DOHH2 (cell line): ENCODE data around the gene GLYATL1.
"Not testable (repeated sequence)": the region's sequence is repeated elsewhere in the genome, so short reads cannot be mapped to it uniquely, and the experiment has no call there.

ENCODE experiments used
- H3F3A ChIP-seq: fragments of 200-600 bp; sonication (generic), shearing (Covaris generic); 2 replicates; pipeline ENCODE4 v1.6.0; 2016; ENCODE audit warnings: antibody characterized with exemption, mild to moderate bottlenecking; ENCODE audit not compliant: control insufficient read depth, insufficient read depth
- H3K27ac ChIP-seq: fragments of 200-600 bp; sonication (generic); 2 replicates; pipeline ENCODE4 v1.5.1; 2014; ENCODE audit warnings: low read depth, mild to moderate bottlenecking, low read length, moderate library complexity
- H3K27me3 ChIP-seq: fragments of 200-600 bp; sonication (generic); 2 replicates; pipeline ENCODE4 v1.6.1; 2014; ENCODE audit warnings: mild to moderate bottlenecking, low read length, mixed read lengths; ENCODE audit not compliant: control insufficient read depth
- H3K36me3 ChIP-seq: fragments of 200-600 bp; sonication (generic); 2 replicates; pipeline ENCODE4 v1.6.1; 2014; ENCODE audit warnings: mild to moderate bottlenecking, low read length, moderate library complexity, mixed read lengths; ENCODE audit not compliant: control insufficient read depth
- H3K4me1 ChIP-seq: fragments of 200-600 bp; sonication (generic); 2 replicates; pipeline ENCODE4 v1.6.1; 2014; ENCODE audit warnings: mild to moderate bottlenecking, low read length, mixed read lengths; ENCODE audit not compliant: control insufficient read depth
- H3K4me2 ChIP-seq: fragments of 200-600 bp; sonication (generic); 2 replicates; pipeline ENCODE4 v1.6.0; 2014; ENCODE audit warnings: mild to moderate bottlenecking, low read length, moderate library complexity
- H3K4me3 ChIP-seq: fragments of 200-600 bp; sonication (generic); 2 replicates; pipeline ENCODE4 v1.5.1; 2014; ENCODE audit warnings: mild to moderate bottlenecking, low read length, mixed read lengths
- H3K79me2 ChIP-seq: fragments of 200-600 bp; sonication (generic); 2 replicates; pipeline ENCODE4 v1.6.1; 2014; ENCODE audit warnings: mild to moderate bottlenecking, low read length, mixed read lengths; ENCODE audit not compliant: control insufficient read depth
- H3K9me2 ChIP-seq: fragments of 200-600 bp; sonication (generic); replicated peaks from 2 replicates; pipeline ENCODE4 v1.6.1; 2014; ENCODE audit warnings: mild to moderate bottlenecking, low read length, mixed read lengths; ENCODE audit not compliant: control insufficient read depth
- H3K9me3 ChIP-seq: fragments of 200-600 bp; sonication (generic); 2 replicates; pipeline ENCODE4 v1.6.1; 2014; ENCODE audit warnings: antibody characterized with exemption, low read length, mixed read lengths; ENCODE audit not compliant: control insufficient read depth, insufficient read depth
- H4K20me1 ChIP-seq: fragments of 200-600 bp; sonication (generic); 2 replicates; pipeline ENCODE4 v1.6.0; 2014; ENCODE audit warnings: low read depth, mild to moderate bottlenecking, antibody characterized with exemption, low read length, moderate library complexity; ENCODE audit not compliant: control insufficient read depth, insufficient read depth
- EZH2phosphoT487 ChIP-seq: fragments of 200-600 bp; sonication (generic); IDR thresholded peaks from 2 replicates; pipeline ENCODE4 v1.6.1; 2017; ENCODE audit warnings: borderline replicate concordance, mild to moderate bottlenecking, antibody characterized with exemption, low read length, moderate library complexity, mixed read lengths
- TF ChIP-seq, protein P1 (sequence below): fragments of 200-600 bp; sonication (generic); IDR thresholded peaks from one replicate; pipeline ENCODE4 v1.5.1; 2014; ENCODE audit warnings: antibody characterized with exemption, mild to moderate bottlenecking, low read depth, low read length; ENCODE audit not compliant: poor library complexity, severe bottlenecking

GLYATL1 gene

DNA sequence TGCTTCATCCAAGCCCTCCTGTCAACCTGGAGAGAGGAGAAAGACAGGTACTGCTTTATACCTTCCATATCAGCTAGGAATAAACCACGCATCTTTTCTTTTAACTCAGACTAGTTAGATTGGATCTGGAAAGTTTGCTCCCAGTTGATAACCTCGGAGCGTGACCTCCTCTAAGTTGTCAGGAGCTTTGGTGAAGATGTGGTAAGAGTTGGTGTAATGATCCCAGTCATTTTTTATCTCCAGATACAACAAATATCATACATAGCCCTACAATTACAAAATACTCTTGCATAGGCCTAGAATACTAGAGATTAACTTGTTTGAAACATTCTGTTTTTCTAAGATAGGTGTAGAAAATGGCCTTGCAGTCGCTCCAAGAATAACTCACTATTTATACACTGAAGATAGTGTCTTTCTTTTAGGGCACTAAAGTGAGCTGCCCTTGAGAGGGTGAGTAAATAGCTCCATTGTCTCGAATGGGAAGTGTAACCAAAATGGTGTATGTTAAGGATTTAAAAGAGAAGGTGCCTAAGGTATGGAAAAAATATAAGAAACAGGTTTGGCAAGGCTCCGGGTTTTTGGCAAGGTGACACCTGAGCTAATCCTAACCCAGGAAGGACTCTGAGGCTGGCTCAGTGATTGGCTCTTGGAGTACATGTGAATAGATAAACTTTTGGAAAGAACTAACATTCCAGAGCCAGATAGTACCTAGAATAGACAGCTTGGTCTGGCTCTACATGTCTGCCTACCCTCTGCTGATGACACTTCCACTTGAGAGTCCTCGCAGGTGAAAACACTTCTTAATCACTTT is 59.4 kb downstream of the GLYATL1 start:
- Histone ChIP-seq H3K9me2 (no peaks in the 10 kb centered on the region), H4K20me1 (no peaks in the 10 kb centered on the region), H3F3A (no peaks in the 10 kb centered on the region), H3K36me3 (no peaks in the 10 kb centered on the region), H3K4me2 (no peak overlapping the region), H3K27ac (no peak overlapping the region), H3K4me3 (no peak overlapping the region), H3K4me1 (peaks cover 11% of the 10 kb centered on the region), H3K9me3 (no peaks in the 10 kb centered on the region), H3K79me2 (no peaks in the 10 kb centered on the region), H3K27me3 (no peaks in the 10 kb centered on the region)
- no peak for TF ChIP-seq EZH2phosphoT487
- TF ChIP-seq, protein P1, sequence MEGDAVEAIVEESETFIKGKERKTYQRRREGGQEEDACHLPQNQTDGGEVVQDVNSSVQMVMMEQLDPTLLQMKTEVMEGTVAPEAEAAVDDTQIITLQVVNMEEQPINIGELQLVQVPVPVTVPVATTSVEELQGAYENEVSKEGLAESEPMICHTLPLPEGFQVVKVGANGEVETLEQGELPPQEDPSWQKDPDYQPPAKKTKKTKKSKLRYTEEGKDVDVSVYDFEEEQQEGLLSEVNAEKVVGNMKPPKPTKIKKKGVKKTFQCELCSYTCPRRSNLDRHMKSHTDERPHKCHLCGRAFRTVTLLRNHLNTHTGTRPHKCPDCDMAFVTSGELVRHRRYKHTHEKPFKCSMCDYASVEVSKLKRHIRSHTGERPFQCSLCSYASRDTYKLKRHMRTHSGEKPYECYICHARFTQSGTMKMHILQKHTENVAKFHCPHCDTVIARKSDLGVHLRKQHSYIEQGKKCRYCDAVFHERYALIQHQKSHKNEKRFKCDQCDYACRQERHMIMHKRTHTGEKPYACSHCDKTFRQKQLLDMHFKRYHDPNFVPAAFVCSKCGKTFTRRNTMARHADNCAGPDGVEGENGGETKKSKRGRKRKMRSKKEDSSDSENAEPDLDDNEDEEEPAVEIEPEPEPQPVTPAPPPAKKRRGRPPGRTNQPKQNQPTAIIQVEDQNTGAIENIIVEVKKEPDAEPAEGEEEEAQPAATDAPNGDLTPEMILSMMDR: no peak

DNA sequence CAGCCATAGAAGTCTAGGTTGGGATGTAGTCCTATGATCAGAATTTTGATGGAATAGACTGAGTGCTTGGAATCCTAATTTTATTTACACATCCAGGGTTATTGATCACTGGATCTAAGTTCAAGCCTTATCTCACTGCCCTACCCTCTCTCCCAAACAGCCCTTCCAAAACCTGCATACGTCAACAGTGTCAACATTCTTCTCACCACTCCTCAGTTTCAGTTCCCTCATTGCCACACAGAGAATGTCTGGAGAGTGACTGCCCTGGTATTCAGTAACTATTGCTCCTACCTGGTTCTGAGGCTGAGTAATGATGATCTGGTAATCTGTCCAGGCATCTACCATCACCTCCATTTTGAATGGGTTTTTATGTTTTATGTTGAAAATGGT is 60.0 kb downstream of the GLYATL1 start:
- peaks cover 6% of the 10 kb centered on the region for H3K4me1 ChIP-seq
- H3K9me3 ChIP-seq: no peaks in the 10 kb centered on the region
- H3K4me3 ChIP-seq: no peak overlapping the region
- H4K20me1 ChIP-seq: no peaks in the 10 kb centered on the region
- no peak overlapping the region for H3K27ac ChIP-seq
- no peaks in the 10 kb centered on the region for H3K9me2 ChIP-seq
- no peaks in the 10 kb centered on the region for H3F3A ChIP-seq
- no peaks in the 10 kb centered on the region for H3K27me3 ChIP-seq
- no peaks in the 10 kb centered on the region for H3K79me2 ChIP-seq
- no peaks in the 10 kb centered on the region for H3K36me3 ChIP-seq
- no peak for TF ChIP-seq EZH2phosphoT487
- TF ChIP-seq, protein P1: no peak
- no peak overlapping the region for H3K4me2 ChIP-seq

DNA sequence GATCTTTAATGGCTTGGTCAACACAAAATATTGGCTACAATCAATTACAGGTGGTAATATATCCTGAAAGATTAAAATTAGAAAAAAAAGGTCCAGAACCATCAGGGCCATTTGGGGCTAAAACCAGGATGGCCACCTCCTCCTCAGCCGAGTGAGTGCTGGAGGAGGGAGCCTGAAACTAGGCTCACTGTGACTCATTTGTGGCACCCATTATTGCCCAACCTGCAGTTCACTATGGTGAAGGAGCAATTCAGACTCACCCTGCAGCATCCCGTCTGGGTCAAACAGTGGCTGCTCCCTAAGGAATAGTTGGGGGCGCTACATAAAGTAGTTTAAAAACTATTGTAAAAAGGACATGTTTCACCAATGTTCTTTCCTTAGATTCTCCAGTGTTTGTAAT is 60.7 kb downstream of the GLYATL1 start:
- TF ChIP-seq EZH2phosphoT487: no peak
- TF ChIP-seq, protein P1: no peak
- no peak overlapping the region for H3K4me2 ChIP-seq

DNA sequence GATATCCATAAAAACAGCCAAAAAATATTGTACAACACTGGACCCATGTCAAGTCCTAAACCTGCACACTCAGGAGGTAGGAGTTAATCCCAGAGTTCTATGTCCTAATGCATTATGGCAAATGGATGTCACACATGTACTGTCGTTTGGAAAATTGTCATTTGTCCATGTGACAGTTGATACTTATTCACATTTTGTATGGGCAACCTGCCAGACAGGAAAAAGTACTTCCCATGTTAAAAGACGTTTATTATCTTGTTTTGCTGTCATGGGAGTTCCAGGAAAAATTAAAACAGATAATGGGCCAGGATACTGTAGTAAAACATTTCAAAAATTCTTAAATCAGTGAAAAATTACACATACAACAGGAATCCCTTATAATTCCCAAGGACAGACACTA is 62.7 kb downstream of the GLYATL1 start:
- H3K27me3 ChIP-seq, H3K4me3 ChIP-seq, H3K79me2 ChIP-seq, H3K27ac ChIP-seq, H3F3A ChIP-seq, H3K4me2 ChIP-seq, H4K20me1 ChIP-seq, H3K36me3 ChIP-seq, H3K4me1 ChIP-seq, H3K9me3 ChIP-seq, H3K9me2 ChIP-seq: not testable (repeated sequence)

More for the DNA sequence above, 60.7 kb downstream of the GLYATL1 start:
- H3K79me2 ChIP-seq: no peaks in the 10 kb centered on the region
- no peaks in the 10 kb centered on the region for H4K20me1 ChIP-seq
- H3K27me3 ChIP-seq: no peaks in the 10 kb centered on the region
- H3K9me2 ChIP-seq: no peaks in the 10 kb centered on the region
- H3K4me1 ChIP-seq: peaks cover 4% of the 10 kb centered on the region; the same call in 1 of the 2 replicates
- no peak overlapping the region for H3K4me3 ChIP-seq
- H3F3A ChIP-seq: no peaks in the 10 kb centered on the region
- H3K36me3 ChIP-seq: no peaks in the 10 kb centered on the region
- no peaks in the 10 kb centered on the region for H3K9me3 ChIP-seq
- H3K27ac ChIP-seq: no peak overlapping the region
